ES-I3 (cell line): Measurements from ENCODE around the gene UNG.
A peak's percentile ranks its signal among the peaks of the same experiment; 100 is the strongest.
"Not testable (repeated sequence)": the region's sequence is repeated elsewhere in the genome, so short reads cannot be mapped to it uniquely, and the experiment has no call there.

Experiments
- H3K36me3 ChIP-seq: 2 replicates; pipeline ENCODE4 v1.6.1; 2013; ENCODE audit warnings: mild to moderate bottlenecking, low read length, control low read depth, moderate library complexity; ENCODE audit not compliant: insufficient read depth
- H3K4me1 ChIP-seq: 2 replicates; pipeline ENCODE4 v1.6.1; 2013; ENCODE audit warnings: mild to moderate bottlenecking, control low read depth, low read length; ENCODE audit not compliant: insufficient read depth
- H3K9ac ChIP-seq: 2 replicates; pipeline ENCODE4 v1.6.1; 2013; ENCODE audit warnings: low read depth, mild to moderate bottlenecking, low read length, moderate library complexity
- H3K9me3 ChIP-seq: 2 replicates; pipeline ENCODE4 v1.6.1; 2013; ENCODE audit warnings: mild to moderate bottlenecking, low read length, moderate library complexity; ENCODE audit not compliant: control insufficient read depth, insufficient read depth

Gene UNG

GRCh38 chr12:109144224-109144623 lies 46.8 kb downstream of the UNG start:
- no peaks in the 10 kb centered on the region for H3K36me3 ChIP-seq
- no peak overlapping the region for H3K9ac ChIP-seq
- no peaks in the 10 kb centered on the region for H3K9me3 ChIP-seq
- no peaks in the 10 kb centered on the region for H3K4me1 ChIP-seq

- H3K9me3 ChIP-seq, H3K36me3 ChIP-seq, H3K9ac ChIP-seq, H3K4me1 ChIP-seq: not testable (repeated sequence)
Measured at GRCh38 chr12:109147126-109147525, 49.7 kb downstream of the UNG start.

- H3K9ac ChIP-seq: no peak overlapping the region
- H3K36me3 ChIP-seq: no peaks in the 10 kb centered on the region
- no peaks in the 10 kb centered on the region for H3K4me1 ChIP-seq
- no peaks in the 10 kb centered on the region for H3K9me3 ChIP-seq
Measured at GRCh38 chr12:109147954-109148353, 50.6 kb downstream of the UNG start.

- no peaks in the 10 kb centered on the region for H3K36me3 ChIP-seq
- H3K9me3 ChIP-seq: no peaks in the 10 kb centered on the region
- H3K4me1 ChIP-seq: no peaks in the 10 kb centered on the region
- H3K9ac ChIP-seq: no peak overlapping the region
Measured at GRCh38 chr12:109150124-109150640, 52.8 kb downstream of the UNG start.

- H3K36me3 ChIP-seq: no peaks in the 10 kb centered on the region
- no peaks in the 10 kb centered on the region for H3K4me1 ChIP-seq
- H3K9ac ChIP-seq: no peak overlapping the region
- no peaks in the 10 kb centered on the region for H3K9me3 ChIP-seq
Measured at GRCh38 chr12:109151457-109151856, 54.1 kb downstream of the UNG start.

- peak overlapping the region; percentile 70 for H3K9ac ChIP-seq
- no peaks in the 10 kb centered on the region for H3K36me3 ChIP-seq
- no peaks in the 10 kb centered on the region for H3K9me3 ChIP-seq
- H3K4me1 ChIP-seq: no peaks in the 10 kb centered on the region
Measured at GRCh38 chr12:109153821-109154441, 56.5 kb downstream of the UNG start.

GRCh38 chr12:109154451-109155438 lies 57.3 kb downstream of the UNG start:
- Histone ChIP-seq H3K36me3 (no peaks in the 10 kb centered on the region), H3K4me1 (no peaks in the 10 kb centered on the region), H3K9me3 (no peaks in the 10 kb centered on the region), H3K9ac (peak overlapping the region; percentile 80)

GRCh38 chr12:109156036-109156435 lies 58.6 kb downstream of the UNG start:
- Histone ChIP-seq H3K9me3 (no peaks in the 10 kb centered on the region), H3K9ac (no peak overlapping the region), H3K36me3 (no peaks in the 10 kb centered on the region), H3K4me1 (no peaks in the 10 kb centered on the region)

GRCh38 chr12:109156586-109156985 lies 59.2 kb downstream of the UNG start:
- Histone ChIP-seq H3K9ac (no peak overlapping the region), H3K36me3 (no peaks in the 10 kb centered on the region), H3K4me1 (no peaks in the 10 kb centered on the region)

GRCh38 chr12:109157986-109158385 lies 60.6 kb downstream of the UNG start:
- no peaks in the 10 kb centered on the region for H3K9me3 ChIP-seq
- no peaks in the 10 kb centered on the region for H3K36me3 ChIP-seq
- no peak overlapping the region for H3K9ac ChIP-seq
- no peaks in the 10 kb centered on the region for H3K4me1 ChIP-seq

More at GRCh38 chr12:109156586-109156985, 59.2 kb downstream of the UNG start:
- H3K9me3 ChIP-seq: no peaks in the 10 kb centered on the region

- no peak overlapping the region for H3K9ac ChIP-seq
- no peaks in the 10 kb centered on the region for H3K4me1 ChIP-seq
- H3K9me3 ChIP-seq: no peaks in the 10 kb centered on the region
- H3K36me3 ChIP-seq: no peaks in the 10 kb centered on the region
Measured at GRCh38 chr12:109160433-109160832, 63.0 kb downstream of the UNG start.
